ENCODE data around the gene EYS.

GRCh38 chr6:64146094-64146493 lies 1560.9 kb downstream of the EYS start:
- no peak for TF ChIP-seq POLR2AphosphoS5 (IDR thresholded peaks at IDR 0.05)
- TF ChIP-seq CTCF (IDR thresholded peaks at IDR 0.05), result no peak
- no peak for TF ChIP-seq POLR2A (IDR thresholded peaks at IDR 0.05)

All from breast epithelium (tissue), 3 donors.